Measurements from ENCODE around the gene CSNK1A1.

CSNK1A1 gene

DNA sequence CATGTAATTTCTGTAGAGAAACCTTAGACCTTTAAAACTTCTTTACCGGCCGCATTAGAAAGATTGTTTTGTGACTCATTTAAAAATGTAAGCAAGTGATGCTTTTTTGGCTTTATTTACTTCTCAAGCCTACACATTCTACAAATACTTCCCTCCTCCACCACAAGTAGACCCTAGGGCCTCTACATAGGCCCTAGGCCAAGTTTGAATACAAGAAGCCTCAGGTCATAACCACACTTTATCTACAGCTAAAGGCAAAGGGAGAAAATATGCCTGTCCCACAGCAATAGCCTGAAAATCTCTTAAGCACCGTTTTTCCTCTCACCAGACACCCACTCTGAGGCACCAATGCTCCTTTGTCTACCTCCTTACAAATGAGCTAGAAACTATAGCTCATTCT, 53.9 kb downstream of the CSNK1A1 start:
- TF ChIP-seq, protein P1, sequence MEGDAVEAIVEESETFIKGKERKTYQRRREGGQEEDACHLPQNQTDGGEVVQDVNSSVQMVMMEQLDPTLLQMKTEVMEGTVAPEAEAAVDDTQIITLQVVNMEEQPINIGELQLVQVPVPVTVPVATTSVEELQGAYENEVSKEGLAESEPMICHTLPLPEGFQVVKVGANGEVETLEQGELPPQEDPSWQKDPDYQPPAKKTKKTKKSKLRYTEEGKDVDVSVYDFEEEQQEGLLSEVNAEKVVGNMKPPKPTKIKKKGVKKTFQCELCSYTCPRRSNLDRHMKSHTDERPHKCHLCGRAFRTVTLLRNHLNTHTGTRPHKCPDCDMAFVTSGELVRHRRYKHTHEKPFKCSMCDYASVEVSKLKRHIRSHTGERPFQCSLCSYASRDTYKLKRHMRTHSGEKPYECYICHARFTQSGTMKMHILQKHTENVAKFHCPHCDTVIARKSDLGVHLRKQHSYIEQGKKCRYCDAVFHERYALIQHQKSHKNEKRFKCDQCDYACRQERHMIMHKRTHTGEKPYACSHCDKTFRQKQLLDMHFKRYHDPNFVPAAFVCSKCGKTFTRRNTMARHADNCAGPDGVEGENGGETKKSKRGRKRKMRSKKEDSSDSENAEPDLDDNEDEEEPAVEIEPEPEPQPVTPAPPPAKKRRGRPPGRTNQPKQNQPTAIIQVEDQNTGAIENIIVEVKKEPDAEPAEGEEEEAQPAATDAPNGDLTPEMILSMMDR (IDR thresholded peaks at IDR 0.05; ENCODE audit: extremely low read depth, missing control alignments), result no peak
- DNase-seq (ENCODE audit: low spot score), result no peak

DNA sequence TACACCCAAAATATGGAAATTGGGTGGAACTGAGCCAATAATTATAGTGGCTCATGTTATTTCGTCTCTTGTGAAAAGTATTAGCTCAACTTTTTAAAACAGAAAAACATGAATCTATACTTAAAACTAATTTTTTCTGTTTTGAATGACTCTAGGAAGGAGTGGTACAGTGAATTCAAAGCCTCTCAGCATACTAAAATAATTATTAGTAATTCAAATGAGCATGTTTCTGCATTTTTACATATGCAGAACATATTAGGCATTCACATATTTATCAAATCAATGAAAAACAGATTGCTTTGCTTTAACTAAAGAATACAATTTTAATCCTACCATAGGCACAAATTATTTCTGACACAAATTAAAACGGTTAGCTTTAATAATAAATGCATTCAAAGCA, 54.3 kb downstream of the CSNK1A1 start:
- DNase-seq (ENCODE audit: low spot score), result no peak
- TF ChIP-seq, protein P1 (IDR thresholded peaks at IDR 0.05; ENCODE audit: extremely low read depth, missing control alignments), result no peak

DNA sequence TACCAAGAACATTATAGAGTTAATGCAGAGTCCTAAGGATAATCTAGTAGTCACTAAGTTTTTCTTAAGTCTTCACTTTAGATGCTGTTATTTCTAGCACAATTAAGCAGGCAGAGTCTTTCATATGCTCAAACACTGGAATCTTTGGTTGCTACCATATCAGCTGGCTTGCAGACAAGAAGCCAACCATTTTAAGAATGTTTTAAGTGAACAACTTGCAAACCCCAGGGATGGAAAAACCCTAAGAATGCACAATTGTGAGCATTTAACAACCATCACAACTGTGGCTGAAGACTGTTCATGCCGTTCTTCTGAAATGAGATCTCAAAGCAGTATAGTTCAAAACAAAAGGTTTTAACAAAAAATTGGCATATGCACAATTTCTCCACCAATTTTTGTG, 55.1 kb downstream of the CSNK1A1 start:
- TF ChIP-seq, protein P1 (IDR thresholded peaks at IDR 0.05; ENCODE audit: extremely low read depth, missing control alignments), result no peak
- no peak for DNase-seq (ENCODE audit: low spot score)

DNA sequence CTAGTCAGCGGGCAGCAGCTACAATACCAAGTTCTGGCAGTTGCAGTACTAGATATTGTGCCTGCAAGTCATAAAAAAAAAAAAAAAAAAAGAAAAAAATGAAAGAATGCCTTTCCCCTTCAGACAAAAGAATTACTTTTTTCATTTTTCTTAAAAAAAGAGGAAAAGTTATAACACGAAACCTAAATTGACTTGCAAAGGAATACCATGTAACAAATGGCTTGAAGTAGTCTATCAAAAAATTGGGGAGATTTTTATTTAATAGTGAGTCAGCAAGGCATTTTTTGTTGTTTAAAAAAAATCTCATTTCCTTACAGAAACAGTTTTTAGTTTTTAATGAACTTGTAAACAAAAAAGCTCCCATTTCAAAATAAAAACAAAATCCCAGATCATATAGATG, 55.6 kb downstream of the CSNK1A1 start:
- no peak for DNase-seq (ENCODE audit: low spot score)
- TF ChIP-seq, protein P1 (IDR thresholded peaks at IDR 0.05; ENCODE audit: extremely low read depth, missing control alignments), result no peak

DNA sequence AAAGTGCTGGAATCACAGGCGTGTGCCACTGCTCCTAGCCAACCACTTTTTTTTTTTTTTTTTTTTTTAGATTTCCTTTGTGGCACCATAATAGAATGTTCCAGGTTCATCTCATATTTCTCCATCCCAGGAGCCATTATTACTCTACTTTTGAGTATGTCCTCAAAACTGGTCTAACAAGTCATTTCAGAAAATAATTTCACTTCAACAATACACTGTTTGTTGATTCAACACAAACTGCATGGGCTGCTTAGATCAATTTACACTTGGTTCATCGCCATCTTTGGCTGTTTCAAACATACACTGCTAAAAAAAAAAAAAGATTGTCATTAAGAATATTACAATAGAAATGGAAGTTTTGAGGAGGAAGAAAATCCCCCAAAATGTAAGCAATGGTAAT, 57.9 kb downstream of the CSNK1A1 start:
- TF ChIP-seq, protein P1 (IDR thresholded peaks at IDR 0.05; ENCODE audit: extremely low read depth, missing control alignments), result no peak
- no peak for DNase-seq (ENCODE audit: low spot score)

DNA sequence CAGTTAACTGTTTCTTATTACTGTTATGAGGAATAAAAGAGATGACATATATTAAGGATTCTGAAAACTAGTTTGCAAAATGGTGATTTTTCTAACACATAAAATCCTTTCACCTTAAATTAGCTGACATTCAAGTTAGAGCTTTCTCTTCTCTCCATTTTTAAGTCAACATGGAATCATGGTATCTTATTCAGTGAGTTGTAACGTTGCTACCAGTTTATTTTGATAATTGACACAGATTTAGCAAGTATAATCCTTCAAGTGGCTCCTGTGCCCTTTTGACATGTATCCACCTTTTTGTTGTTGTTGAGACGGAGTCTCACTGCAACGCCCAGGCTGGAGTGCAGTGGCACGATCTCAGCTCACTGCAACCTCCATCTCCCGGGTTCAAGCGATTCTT, 58.5 kb downstream of the CSNK1A1 start:
- DNase-seq (ENCODE audit: low spot score), result no peak
- TF ChIP-seq, protein P1 (IDR thresholded peaks at IDR 0.05; ENCODE audit: extremely low read depth, missing control alignments), result no peak

DNA sequence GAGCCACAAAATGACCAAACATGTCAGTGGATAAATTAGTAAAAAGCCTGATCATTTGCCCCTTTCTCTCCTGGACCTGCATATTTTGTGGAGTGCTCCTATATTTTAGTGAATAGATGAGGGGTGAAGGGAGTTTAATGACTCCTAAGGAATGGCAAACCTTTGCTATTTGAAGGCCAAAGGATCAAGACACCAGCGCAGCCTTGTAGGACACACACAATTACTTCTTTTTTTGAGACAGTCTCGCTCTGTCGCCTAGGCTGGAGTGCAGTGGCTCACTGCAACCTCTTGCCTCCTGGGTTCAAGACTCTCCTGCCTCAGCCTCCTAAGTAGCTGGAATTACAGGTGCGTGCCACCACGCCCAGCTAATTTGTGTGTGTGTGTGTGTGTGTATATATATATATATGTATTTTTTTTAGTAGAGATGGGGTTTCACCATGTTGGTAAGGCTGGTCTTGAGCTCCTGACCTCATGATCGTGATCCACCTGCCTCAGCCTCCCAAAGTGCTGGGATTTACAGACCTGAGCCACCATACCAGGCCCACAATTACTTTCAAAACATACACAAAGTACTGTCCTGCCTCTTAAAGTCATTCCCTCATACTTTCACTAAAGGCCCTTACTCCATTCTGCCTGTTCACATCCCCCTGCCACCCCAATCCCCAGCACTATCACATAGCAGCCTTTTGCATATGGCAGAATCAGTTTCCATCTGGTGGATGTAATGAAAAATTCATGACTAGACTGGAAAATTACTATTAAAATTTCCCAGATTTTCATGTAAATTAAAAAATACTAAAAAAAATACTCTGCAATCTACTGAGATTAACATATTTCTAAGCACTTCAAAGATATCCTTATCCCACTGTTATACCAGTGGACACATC, 60.4 kb downstream of the CSNK1A1 start:
- TF ChIP-seq, protein P1 (IDR thresholded peaks at IDR 0.05; ENCODE audit: extremely low read depth, missing control alignments), result no peak
- DNase-seq (ENCODE audit: low spot score), result no peak
